22Rv1 (cell line): ENCODE data around the gene MTHFD1L.
A peak's percentile ranks its signal among the peaks of the same experiment; 100 is the strongest.

Source experiments
- H3K27ac ChIP-seq: fragments of 450-650 bp; 2 replicates; pipeline ENCODE4 v1.5.1; 2017
- ZFX ChIP-seq: fragments of 450-650 bp; IDR thresholded peaks from 2 replicates; pipeline ENCODE4 v1.6.1; 2017; ENCODE audit warnings: antibody characterized with exemption, borderline replicate concordance
- TF ChIP-seq, protein P1 (sequence below): fragments of 450-650 bp; IDR thresholded peaks from 2 replicates; pipeline ENCODE4 v1.5.1; 2017; ENCODE audit warnings: mild to moderate bottlenecking

The MTHFD1L gene

DNA sequence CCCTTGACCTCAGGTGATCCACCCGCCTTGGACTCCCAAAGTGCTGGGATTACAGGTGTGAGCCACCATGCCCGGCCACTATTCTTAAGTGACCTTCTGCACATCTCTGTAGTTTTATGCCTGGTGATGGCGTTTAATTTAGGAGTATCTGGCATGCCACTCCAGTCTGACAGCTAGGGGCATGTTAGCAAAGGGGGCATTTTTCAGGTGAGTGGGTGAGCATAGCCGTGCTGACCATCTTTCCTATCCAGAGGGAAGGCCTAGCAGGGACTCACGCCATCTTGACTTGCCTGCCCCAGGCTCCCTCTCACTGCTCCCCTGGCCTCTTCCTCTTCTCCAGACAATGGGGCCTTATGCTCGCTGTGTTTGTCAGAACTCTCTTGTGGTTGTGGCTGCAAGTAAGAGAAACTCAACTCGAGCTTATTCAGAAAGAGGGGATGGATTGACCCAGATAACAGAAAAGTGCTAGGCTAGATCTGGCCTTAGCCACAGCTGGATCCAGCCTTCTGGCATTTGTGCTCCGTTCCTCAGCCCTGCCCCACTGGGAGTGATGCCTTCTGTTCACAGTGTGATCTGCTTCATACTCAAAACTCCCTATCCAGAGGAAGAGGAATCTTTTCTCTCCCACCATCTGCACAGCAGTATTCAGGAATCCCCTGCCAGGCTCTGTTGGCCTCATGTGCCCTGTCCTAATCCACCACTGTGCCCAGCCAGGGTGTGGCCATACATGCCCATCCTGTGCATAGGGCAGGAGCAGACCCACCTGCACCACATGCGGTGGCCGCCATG is 199.7 kb downstream of the MTHFD1L start:
- no peak for TF ChIP-seq ZFX
- TF ChIP-seq, protein P1, sequence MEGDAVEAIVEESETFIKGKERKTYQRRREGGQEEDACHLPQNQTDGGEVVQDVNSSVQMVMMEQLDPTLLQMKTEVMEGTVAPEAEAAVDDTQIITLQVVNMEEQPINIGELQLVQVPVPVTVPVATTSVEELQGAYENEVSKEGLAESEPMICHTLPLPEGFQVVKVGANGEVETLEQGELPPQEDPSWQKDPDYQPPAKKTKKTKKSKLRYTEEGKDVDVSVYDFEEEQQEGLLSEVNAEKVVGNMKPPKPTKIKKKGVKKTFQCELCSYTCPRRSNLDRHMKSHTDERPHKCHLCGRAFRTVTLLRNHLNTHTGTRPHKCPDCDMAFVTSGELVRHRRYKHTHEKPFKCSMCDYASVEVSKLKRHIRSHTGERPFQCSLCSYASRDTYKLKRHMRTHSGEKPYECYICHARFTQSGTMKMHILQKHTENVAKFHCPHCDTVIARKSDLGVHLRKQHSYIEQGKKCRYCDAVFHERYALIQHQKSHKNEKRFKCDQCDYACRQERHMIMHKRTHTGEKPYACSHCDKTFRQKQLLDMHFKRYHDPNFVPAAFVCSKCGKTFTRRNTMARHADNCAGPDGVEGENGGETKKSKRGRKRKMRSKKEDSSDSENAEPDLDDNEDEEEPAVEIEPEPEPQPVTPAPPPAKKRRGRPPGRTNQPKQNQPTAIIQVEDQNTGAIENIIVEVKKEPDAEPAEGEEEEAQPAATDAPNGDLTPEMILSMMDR, result no peak
- H3K27ac ChIP-seq, result no peak overlapping the region

DNA sequence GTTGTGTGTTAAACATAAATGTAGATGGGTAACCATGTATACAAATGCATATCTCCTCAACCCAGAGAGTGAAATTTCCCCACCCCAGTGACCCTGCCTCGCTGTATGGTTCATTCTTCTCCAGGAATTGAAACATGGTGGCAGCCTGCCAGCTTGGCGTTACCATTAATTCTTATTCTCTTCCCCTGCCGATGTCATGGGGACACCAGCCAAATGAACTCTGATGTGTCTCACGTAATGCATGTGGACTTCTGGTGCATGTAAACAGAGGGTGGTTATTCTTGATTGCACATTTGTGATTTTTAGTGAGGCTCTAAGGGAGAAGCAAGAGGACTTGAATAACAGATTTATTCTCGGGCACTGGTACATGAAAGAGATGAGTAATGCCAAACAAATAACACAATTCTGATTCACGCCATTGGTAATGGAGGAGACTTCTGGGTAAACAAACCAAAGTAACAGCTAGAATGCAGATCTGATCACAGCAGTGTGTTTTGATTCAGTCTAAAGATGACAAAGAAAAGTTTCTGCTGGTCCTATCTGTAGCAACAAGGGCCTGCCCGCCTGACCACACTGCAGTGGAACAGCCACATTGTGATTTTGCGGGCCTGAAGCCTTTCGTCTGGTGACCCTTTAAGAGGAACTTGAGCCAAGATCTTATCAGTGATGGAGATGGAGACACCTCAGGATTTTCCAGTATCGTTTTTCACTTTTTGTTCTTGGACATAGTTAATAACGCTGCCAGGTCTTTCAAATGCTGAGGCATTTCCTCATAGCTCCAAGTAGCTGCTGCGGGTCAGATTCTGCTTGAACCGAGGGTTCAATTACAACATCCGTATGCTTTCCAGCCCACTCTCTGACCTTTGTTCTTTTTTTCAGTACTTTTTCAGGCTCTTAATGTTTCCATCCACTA is 202.4 kb downstream of the MTHFD1L start:
- TF ChIP-seq, protein P1, result no peak
- no peak for TF ChIP-seq ZFX
- peak overlapping the region; percentile 60 for H3K27ac ChIP-seq

DNA sequence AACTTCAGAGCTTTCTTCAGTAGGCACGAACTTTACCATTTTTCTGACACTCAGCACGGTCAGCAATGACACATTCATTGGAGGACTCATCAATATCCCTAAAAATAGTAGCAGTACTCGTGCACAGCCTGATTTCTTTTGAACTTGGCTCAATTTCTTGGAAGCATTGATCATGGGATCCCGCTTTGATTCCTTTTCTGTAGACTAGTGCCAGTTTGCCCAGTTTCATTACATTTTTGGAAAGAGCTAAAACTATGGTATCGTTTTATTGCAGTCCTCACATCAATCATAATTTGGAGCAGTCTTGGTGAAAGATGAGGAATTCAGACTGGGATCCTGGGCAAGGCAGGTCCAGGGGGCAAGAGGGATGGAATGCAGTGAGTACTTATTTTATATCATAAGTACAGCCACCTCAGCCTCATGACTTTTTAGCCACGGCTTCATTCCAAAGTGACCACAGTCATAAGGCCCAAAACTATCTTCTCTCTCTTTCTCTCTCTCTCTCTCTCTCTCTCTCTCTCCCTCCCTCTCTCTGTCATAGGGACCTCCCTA is 203.3 kb downstream of the MTHFD1L start:
- peak overlapping the region; percentile 60; the same call in 1 of the 2 replicates for H3K27ac ChIP-seq
- TF ChIP-seq ZFX, result no peak
- TF ChIP-seq, protein P1, result no peak

DNA sequence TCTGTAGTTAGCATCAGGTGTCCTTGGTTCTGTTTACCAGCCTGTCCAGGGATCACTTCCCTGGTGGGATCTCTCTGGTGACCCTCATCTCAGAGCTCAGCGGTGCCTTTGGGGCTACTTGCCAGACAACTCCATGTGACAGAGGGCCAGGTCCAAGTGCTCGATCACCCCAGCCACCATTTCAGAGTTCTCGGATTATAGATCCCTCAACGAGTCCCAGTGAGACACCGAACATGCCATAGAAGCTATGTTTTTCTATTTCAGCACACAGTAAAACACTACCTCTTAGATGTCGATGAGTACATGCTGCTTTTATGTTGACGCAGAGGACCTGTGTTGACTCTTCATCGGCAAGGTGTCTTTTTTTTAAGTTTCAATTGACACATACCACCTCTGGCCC is 204.1 kb downstream of the MTHFD1L start:
- no peak overlapping the region for H3K27ac ChIP-seq
- TF ChIP-seq, protein P1, result no peak
- TF ChIP-seq ZFX, result no peak

DNA sequence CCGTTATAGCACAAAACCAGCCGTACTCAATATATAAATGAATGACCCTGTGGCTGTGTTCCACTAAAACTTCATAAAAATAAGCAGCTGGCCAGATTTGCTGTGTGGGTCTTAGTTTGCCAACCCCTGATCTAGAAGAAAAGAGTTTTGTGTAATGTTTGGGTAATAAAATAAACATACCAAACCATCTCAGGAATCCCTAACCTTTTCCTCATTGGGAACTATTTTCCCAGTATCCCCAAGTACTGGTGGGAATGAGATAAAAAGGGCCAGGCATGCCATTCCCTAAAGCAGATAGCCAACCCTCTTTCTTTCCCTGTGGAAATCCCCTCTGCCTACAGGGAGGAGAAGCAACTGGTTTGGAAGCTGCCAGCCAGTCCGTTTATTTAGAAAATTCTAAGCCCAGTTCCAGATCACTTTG is 205.1 kb downstream of the MTHFD1L start:
- TF ChIP-seq ZFX, result no peak
- TF ChIP-seq, protein P1, result no peak
- H3K27ac ChIP-seq, result no peak overlapping the region

DNA sequence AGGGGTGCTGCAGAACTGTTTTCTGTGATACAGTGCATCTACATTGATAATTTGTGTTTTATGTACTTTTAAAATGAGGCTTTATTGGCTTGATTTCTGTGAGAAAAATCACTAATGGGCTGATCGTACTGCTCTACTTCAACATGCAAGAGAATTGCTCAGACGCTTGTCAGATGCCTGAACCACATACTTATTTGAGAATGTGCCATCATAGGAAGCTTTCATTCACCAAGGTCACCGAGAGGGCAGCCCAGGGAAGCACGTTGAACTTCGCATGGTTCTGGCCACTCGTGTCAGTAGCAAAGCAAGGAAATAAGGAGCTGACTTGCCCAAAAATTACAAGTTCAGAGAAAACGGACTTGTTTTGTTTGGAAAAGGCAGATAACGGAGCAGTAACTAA is 205.8 kb downstream of the MTHFD1L start:
- TF ChIP-seq ZFX, result no peak
- TF ChIP-seq, protein P1, result no peak

More for the DNA sequence above, 205.8 kb downstream of the MTHFD1L start:
- no peak overlapping the region for H3K27ac ChIP-seq
